Right cardiac atrium (tissue), 5 donors: ENCODE results near the gene TBC1D22A. TPM values are rescaled to one million over a fixed set of nuclear protein-coding genes. Genes with fewer than 3 reads are reported as not detected.

Source experiments
- ATAC-seq, 2 donors: fragments of 200-7000 bp; cut with Tn5 transposase; one replicate each; pipeline versions ENCODE4 v1.8.0 to v1.9.1; 2020; ENCODE audit warnings: moderate library complexity in 2 of 2, mild to moderate bottlenecking in 1 of 2
- DNase-seq, 3 donors: peaks; one replicate each; pipeline ENCODE4 v3.0.0-alpha.2; 2020
- H3K27ac ChIP-seq: one replicate; pipeline ENCODE4 v1.5.1; 2013; ENCODE audit warnings: mild to moderate bottlenecking, low read length, control low read depth, moderate library complexity
- H3K27me3 ChIP-seq: one replicate; pipeline ENCODE4 v1.6.1; 2013; ENCODE audit not compliant: control insufficient read depth, insufficient read depth
- H3K4me1 ChIP-seq: one replicate; pipeline ENCODE4 v1.6.1; 2013; ENCODE audit warnings: low read length; ENCODE audit not compliant: control insufficient read depth, insufficient read depth
- H3K4me3 ChIP-seq: one replicate; pipeline ENCODE4 v1.5.1; 2013; ENCODE audit warnings: low read length, control low read depth
- H3K9me3 ChIP-seq: one replicate; pipeline ENCODE4 v1.6.1; 2013; ENCODE audit warnings: low read length; ENCODE audit not compliant: control insufficient read depth
- WGBS: extraction: QIAGEN DNeasy Blood & Tissue Kit; methylation state at CpG from one replicate; pipeline ENCODE4 v1.1.7; 2013; 5-methylcytosine and 5-hydroxymethylcytosine counted together
- intact Hi-C, 4 donors: fragments of 100-400 bp; cut with DNase I; formaldehyde crosslinking; loops; one replicate each; pipeline versions ENCODE4 v1.11.0 to v1.14.0; 2022 to 2023
- polyA plus RNA-seq: library from polyadenylated mRNA; stranded (reverse); fragments of 200-250 nt; gene quantifications from one replicate; pipeline ENCODE4 v1.2.3, GENCODE V29; 2013
- total RNA-seq, 4 donors: library from RNA; stranded (reverse); fragmentation: NEBNext Ultra II Directional; extraction: Animal tissue kit (Norgen Biotek cat#: 25700); gene quantifications; one replicate each; pipeline ENCODE4 v1.2.1, GENCODE V29; 2021
- donor health status: healthy with polysubstance abuse.
- donor health status: DM: no; HTN: yes; CAD: no.
- donor health status: DM: no; HTN: no; CAD: no.
- donor health status: DM: no; HTN: yes; CAD: no; lungs with severe emphysema.
- donor health status: DM: yes; HTN: yes; CAD: no.

The TBC1D22A gene
- total and polyA plus RNA-seq, 5 donors: 12.0 to 17.3 (median 15.7) TPM

DNA sequence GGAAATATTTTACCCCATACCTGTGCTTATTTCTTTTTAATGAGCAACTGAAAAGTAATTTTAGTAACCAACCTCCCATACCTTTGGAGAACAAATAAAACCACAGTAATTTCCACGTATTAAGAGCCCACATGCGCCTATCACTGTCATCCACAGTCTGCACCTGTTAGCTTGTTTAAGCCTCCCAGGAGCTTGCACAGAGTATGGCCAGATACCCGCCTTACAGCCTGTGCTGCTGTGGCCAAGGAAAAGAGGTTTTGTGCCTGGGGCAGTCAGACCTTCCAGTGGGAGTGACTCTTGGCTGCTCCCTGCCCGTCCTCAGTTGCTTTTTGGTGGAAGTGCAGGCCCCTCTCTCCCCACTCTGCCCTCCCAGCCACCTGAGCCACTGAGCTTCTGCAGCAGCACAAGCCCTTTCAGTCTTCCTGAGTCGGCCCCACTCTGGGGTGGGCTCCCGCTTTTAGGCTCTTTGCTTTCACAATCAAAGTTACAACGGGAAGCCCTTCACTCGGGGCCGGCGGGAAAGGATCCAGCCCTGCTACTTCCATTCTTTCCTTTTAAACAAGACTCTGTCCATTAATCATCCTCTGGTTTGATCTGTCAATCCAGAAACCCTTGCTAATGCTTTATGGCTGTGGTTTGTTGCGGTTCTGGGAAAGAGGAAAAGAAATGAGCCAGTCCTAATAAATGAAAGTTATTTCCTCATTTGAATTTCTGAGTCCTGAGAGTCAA, 308.8 kb downstream of the TBC1D22A start:
- peaks cover 2% of the 10 kb centered on the region for H3K9me3 ChIP-seq
- intact Hi-C loops: no loop called here

DNA sequence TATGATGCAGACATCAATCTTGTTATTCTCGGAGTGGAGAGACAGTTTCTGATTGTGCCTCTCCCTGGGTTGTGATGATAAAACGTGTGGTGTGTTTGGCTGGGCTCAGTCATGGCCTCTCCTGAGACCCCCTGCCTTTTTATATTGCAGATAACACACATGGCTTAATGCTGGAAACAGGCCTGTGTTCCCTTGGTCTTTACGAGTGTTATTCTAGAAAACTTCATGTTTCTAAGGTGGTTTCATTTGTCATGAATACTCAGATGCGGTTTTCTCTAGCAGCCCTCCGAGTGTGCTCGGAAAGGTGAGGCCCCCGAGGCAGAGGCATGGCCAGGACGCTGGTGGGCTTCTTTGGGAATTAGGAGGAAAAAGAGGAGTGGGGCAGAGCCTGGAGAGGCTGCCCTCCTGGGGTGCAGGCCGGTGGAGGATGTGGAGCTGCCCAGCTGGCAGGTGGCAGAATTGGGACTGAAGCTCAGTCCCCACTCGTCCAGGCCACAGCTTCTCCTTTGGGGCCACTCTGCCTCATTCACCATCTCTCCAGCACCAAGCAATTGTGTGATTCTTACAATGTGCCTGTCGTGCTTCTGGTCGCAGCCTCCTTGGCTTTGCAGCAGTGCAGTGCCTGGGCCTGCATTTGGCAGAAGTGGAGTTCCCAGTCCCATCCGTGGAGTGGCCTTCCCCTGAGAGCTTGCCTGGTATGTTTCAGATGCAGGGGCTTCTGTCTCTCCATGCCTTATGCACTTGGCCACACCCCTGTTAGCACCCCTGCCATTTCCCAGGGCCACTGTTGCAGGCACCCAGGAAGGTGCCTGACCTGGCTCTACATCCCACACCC, 309.6 kb downstream of the TBC1D22A start:
- DNase-seq (peak in 1 of 3 donors; percentile 23), ATAC-seq (peak in 1 of 2 donors; percentile 33)
- Histone ChIP-seq H3K27me3 (no peaks in the 10 kb centered on the region), H3K4me1 (no peaks in the 10 kb centered on the region), H3K4me3 (no peak overlapping the region), H3K9me3 (peaks cover 5% of the 10 kb centered on the region), H3K27ac (no peak overlapping the region)
- 83% methylated on average over 13 of the region's 13 CpGs for WGBS
- intact Hi-C loops: no loop called here

More for the DNA sequence above, 308.8 kb downstream of the TBC1D22A start:
- ATAC-seq: no peak
- H3K27me3 ChIP-seq: no peaks in the 10 kb centered on the region
- no peak overlapping the region for H3K4me3 ChIP-seq
- no peak for DNase-seq
- H3K4me1 ChIP-seq: no peaks in the 10 kb centered on the region
- H3K27ac ChIP-seq: no peak overlapping the region
- WGBS: 80% methylated on average over 11 of the region's 11 CpGs

DNA sequence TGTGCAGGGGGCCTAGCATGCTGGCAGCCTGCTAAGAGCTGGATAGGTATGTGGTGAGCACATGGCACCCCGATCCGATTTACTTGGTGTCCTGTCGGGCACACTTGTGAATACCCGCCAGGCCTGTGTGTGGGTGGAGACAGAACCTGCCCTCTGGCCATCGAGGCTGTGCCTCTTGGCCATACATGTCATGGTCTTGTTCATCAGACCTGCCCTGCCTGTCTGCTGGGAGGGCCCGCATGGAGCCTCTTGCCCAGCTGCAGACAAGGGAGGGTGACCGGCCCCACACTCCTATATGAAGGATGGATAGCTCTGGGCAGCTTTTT, 310.2 kb downstream of the TBC1D22A start:
- H3K4me3 ChIP-seq: no peak overlapping the region
- ATAC-seq (no peak), DNase-seq (no peak)
- H3K4me1 ChIP-seq: no peaks in the 10 kb centered on the region
- H3K27me3 ChIP-seq: no peaks in the 10 kb centered on the region
- H3K9me3 ChIP-seq: peaks cover 5% of the 10 kb centered on the region
- no peak overlapping the region for H3K27ac ChIP-seq
- WGBS: 95% methylated on average over 7 of the region's 7 CpGs
- intact Hi-C loops: no loop called here

DNA sequence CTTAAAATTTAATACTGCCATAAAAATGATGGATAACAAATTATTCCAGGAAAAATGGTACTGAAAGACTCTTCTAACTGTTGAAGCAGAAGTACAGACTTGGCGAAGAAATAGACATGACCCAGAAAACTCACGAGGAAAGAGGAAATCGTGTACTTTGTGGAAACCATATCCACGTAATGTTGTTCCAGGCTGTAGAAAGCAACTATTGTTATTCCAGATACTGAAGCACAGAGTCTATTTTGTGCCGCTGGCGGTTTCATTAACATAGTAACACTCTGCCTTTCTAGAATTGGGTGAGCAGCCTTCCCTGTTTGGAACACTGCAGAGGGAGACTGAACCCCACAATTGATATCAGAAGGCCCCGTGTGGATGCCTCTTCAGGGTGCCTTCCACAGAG, 310.6 kb downstream of the TBC1D22A start:
- DNase-seq: no peak

DNA sequence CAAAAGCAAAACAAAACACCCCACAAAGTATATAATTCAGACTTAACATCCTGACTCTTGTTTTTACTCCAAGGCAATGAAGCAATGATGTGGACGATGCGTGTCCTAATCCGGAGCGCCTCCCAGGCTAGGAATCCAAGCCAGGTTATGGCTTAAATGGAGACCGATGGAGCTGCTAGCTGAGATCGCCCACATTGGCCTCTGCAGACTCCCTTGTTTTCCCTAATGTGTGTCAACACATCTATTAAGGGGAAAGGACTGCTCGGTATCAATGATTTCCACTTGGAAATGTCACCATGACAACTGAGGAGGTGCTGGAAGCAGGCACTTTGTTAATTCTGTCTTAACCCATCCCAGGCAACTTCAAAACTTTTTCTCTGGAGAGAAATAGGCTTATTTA, 311.7 kb downstream of the TBC1D22A start:
- no peaks in the 10 kb centered on the region for H3K4me1 ChIP-seq
- no peak overlapping the region for H3K27ac ChIP-seq
- ATAC-seq (no peak), DNase-seq (no peak)
- WGBS: 92% methylated on average over 7 of the region's 7 CpGs
- peaks cover 5% of the 10 kb centered on the region for H3K9me3 ChIP-seq
- no peak overlapping the region for H3K4me3 ChIP-seq
- H3K27me3 ChIP-seq: no peaks in the 10 kb centered on the region
- intact Hi-C loops: no loop called here

More for the DNA sequence above, 310.6 kb downstream of the TBC1D22A start:
- H3K9me3 ChIP-seq: peaks cover 5% of the 10 kb centered on the region
- H3K27ac ChIP-seq: no peak overlapping the region
- no peak overlapping the region for H3K4me3 ChIP-seq
- H3K4me1 ChIP-seq: no peaks in the 10 kb centered on the region
- 85% methylated on average over 7 of the region's 7 CpGs for WGBS
- intact Hi-C loops: no loop called here
- ATAC-seq: no peak
- no peaks in the 10 kb centered on the region for H3K27me3 ChIP-seq

DNA sequence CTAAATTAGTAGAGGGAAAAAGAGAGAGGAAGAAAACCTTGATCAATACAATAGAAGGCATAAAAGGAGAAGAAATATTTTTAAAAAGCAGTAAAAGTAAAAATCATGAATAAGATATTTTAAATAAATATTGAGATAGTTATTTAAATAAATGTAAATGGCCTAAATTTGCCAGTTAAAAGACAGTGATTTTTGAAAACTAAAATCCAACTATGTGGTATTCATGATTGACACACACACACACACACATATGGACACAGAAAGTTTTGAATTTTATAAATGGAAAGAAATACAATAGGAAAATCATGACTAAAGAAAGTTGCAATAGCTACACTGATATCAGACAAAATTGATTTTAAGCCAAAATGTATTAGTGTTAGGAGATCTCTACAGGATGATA, 313.1 kb downstream of the TBC1D22A start:
- DNase-seq: no peak
- Histone ChIP-seq H3K4me3 (no peak overlapping the region), H3K27ac (no peak overlapping the region), H3K27me3 (no peaks in the 10 kb centered on the region), H3K4me1 (no peaks in the 10 kb centered on the region), H3K9me3 (peaks cover 5% of the 10 kb centered on the region)
- intact Hi-C loops: no loop called here
- ATAC-seq: no peak

DNA sequence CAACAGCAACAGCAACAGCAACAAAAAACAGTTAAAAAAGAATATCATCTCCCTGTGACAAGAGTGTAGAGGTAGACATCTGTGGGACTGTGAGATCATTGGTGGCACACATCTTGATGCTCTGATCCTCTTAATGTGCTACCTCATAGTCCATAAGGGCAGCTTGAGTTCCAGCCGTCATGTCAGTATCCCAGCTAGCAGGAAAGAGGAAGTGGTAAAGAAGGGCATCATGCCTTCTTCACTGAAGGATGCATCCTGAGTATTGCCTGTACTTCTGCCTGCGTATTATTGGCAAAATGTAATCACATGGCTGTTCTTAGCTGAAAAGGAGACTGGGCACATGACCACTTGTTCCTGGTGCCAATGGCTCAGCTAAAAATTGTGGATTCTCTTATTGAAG, 314.3 kb downstream of the TBC1D22A start:
- no peak for ATAC-seq
- intact Hi-C loops: no loop called here
- Histone ChIP-seq H3K4me3 (no peak overlapping the region), H3K4me1 (no peaks in the 10 kb centered on the region), H3K27me3 (no peaks in the 10 kb centered on the region), H3K27ac (no peak overlapping the region), H3K9me3 (peaks cover 5% of the 10 kb centered on the region)
- DNase-seq: no peak
- WGBS: 97% methylated on average over 2 of the region's 2 CpGs

DNA sequence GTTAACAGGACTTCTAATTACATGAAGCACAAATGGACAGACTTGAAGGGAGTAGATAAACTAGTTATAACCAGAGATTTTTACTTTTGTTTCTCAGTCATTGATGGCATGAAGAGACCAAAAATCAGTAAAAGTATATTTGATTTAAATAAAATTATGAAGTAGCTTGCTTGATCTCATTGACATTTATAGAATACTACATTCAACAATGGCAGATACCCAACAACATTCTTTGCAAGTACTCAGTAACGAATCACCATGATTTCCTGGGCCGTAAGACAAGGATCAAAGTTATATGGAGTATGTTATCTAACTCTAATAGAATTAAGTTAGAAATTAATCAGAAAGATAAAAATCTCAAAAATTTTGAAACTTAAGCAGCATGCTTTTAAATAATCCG, 317.6 kb downstream of the TBC1D22A start:
- H3K4me1 ChIP-seq: no peaks in the 10 kb centered on the region
- H3K27me3 ChIP-seq: no peaks in the 10 kb centered on the region
- intact Hi-C loops: no loop called here
- DNase-seq: no peak
- no peak overlapping the region for H3K27ac ChIP-seq
- no peak overlapping the region for H3K4me3 ChIP-seq
- 97% methylated on average over 3 of the region's 3 CpGs for WGBS
- ATAC-seq: no peak
- H3K9me3 ChIP-seq: peaks cover 3% of the 10 kb centered on the region

DNA sequence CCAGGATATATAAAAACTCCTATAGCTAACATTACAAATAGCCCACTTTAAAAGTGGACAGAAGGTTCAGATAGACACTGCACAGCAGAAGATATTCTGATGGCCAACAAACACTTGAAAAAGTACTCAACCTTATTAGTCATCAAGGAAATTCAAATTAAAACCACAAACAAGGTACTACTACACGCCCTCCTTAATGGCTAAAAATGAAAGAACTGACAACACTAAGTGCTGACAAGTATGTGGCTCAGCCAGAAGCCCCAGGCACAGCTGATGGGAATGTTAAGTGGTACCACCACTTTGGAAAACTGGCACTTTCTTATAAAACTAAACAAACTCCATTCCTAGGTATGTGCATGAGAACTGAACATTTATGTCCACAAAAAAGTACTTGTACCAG, 320.1 kb downstream of the TBC1D22A start:
- H3K4me1 ChIP-seq: no peaks in the 10 kb centered on the region
- intact Hi-C loops: no loop called here
- H3K4me3 ChIP-seq: no peak overlapping the region
- DNase-seq (no peak), ATAC-seq (no peak)
- no peaks in the 10 kb centered on the region for H3K27me3 ChIP-seq
- H3K9me3 ChIP-seq: no peaks in the 10 kb centered on the region
- H3K27ac ChIP-seq: no peak overlapping the region
- WGBS: 95% methylated on average over 1 of the region's 1 CpG

DNA sequence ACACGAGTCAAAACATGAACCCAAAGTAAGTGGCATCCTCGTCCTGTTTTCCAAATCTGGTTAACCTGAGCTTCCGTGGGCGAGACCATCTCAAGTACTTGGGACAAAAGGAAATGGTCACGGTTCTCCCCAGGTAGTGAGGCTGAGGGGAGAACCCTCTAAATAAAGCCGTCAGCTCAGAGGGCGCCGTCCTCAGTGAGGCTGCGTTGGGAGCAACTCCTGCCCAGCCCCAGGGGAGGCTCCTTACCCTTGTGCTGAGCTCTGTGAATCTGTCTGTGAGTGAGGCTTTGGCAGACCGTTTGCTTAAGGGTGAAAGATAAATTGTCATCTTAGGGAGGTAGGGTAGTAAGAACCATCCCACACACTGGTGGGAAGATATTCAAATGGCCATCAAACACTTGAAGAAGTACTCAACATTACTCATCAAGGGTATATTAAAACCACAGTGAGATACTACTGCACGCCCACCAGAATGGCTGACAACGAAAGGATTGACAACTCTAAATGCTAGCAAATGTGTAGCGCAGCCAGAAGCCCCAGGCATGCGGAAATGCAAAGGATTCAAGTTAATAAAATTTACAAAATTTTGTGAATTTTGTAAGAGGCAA, 321.0 kb downstream of the TBC1D22A start:
- intact Hi-C loops: no loop called here
- 90% methylated on average over 14 of the region's 14 CpGs for WGBS

DNA sequence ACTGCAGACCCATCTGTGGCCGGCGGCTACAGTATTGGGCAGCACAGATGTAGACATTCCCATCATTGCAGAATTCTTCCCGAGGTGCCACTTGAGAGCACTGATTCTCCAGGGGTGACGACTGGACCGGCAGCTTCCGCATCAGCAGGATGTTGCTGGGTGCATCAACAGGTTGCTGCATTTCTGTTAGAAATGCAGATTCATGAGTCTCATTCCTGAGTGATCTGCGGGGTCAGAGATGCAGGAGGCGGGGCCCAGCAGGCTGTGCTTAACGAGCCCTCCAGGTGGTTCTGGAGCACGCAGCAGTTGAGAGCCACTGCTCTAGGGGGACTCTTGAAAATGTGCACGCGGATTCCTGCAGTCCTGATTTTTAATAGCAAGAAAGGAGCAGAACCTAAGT, 321.8 kb downstream of the TBC1D22A start:
- Histone ChIP-seq H3K27ac (no peak overlapping the region), H3K27me3 (no peaks in the 10 kb centered on the region), H3K9me3 (no peaks in the 10 kb centered on the region), H3K4me1 (no peaks in the 10 kb centered on the region), H3K4me3 (no peak overlapping the region)
- WGBS: 75% methylated on average over 12 of the region's 12 CpGs
- no peak for DNase-seq
- no peak for ATAC-seq
- intact Hi-C loops: no loop called here

More for the DNA sequence above, 321.0 kb downstream of the TBC1D22A start:
- ATAC-seq: no peak
- no peak for DNase-seq
- Histone ChIP-seq H3K27me3 (no peaks in the 10 kb centered on the region), H3K4me3 (no peak overlapping the region), H3K4me1 (no peaks in the 10 kb centered on the region), H3K27ac (no peak overlapping the region), H3K9me3 (no peaks in the 10 kb centered on the region)
